Cardiac muscle cell (in vitro differentiated cells and primary cell): ENCODE results near the gene C5orf15. TPM values are rescaled to one million over a fixed set of nuclear protein-coding genes. Genes with fewer than 3 reads are reported as not detected.
"Not testable (repeated sequence)": the region's sequence is repeated elsewhere in the genome, so short reads cannot be mapped to it uniquely, and the experiment has no call there.

Source experiments
- DNase-seq, 2 donors: peaks; one replicate each; pipeline versions ENCODE4 v3.0.0 to v3.0.0-alpha.2; 2010 to 2017; ENCODE audit warnings: low read depth in 1 of 2, low spot score in 1 of 2
- H3K27ac ChIP-seq: fragments of 200-600 bp; sonication (generic); 2 replicates; pipeline ENCODE4 v1.5.1; 2016
- H3K27me3 ChIP-seq: fragments of 200-600 bp; sonication (generic); 2 replicates; pipeline ENCODE4 v1.6.0; 2016; ENCODE audit warnings: control low read depth
- H3K36me3 ChIP-seq: fragments of 200-600 bp; sonication (generic); 2 replicates; pipeline ENCODE4 v1.5.1; 2016; ENCODE audit warnings: control low read depth
- H3K4me1 ChIP-seq: fragments of 200-600 bp; sonication (generic); 2 replicates; pipeline ENCODE4 v1.8.1; 2017; ENCODE audit warnings: low read depth, mild to moderate bottlenecking, mixed run types
- H3K4me3 ChIP-seq: fragments of 200-600 bp; sonication (generic); 2 replicates; pipeline ENCODE4 v1.5.1; 2016; ENCODE audit warnings: mild to moderate bottlenecking
- H3K9me3 ChIP-seq: fragments of 200-600 bp; sonication (generic); 2 replicates; pipeline ENCODE4 v1.5.1; 2017; ENCODE audit warnings: low read depth, mild to moderate bottlenecking, control low read depth
- polyA plus RNA-seq: library from polyadenylated mRNA; unstranded; fragments of >200 nt; fragmentation: Nextera tagmentation; extraction: Ambion mirVana; gene quantifications from 2 replicates; pipeline ENCODE4 v1.2.1, GENCODE V29; 2016
- total RNA-seq: library from RNA; depleted of rRNA; stranded (reverse); fragments of >200 nt; gene quantifications from 2 replicates; pipeline ENCODE4 v1.2.3, GENCODE V29; 2016
- TF ChIP-seq, protein P1 (sequence below): IDR thresholded peaks from 2 replicates; pipeline ENCODE4 v1.5.1; 2012; ENCODE audit warnings: low read depth, mild to moderate bottlenecking, low read length

The C5orf15 gene
- total and polyA plus RNA-seq, 2 experiments from 2014 or later: 58.5 to 87.8 TPM

DNA sequence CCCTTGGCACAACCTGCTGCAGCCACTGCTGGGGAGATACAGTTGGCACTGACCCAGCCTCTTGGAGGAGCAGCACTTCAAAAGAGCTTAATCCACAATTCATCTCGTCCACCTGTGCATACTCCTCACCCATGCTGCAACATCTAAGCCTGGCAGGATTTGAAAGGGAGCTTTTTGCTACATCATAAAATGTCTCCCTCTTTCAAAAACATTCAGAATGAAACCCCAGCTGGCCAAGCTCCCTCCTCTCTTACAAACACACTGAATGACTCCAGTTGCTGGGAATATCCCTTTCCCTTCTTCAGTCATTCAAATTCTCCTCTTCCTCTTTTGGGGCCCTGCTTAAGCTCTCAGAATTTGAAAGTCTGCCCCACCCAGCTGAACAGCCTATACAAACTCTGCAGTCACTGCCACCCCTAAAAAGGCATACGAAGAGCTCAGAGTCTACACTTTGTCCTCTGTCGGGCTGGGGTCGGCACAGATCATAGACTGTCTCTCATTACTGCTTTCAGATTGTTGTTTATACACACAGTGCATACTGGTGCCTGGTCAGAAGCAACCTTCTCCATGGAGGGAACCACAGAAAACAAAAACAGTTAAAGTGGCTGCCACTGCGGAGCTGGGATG, 8.8 kb upstream of the C5orf15 start:
- no peak for DNase-seq

DNA sequence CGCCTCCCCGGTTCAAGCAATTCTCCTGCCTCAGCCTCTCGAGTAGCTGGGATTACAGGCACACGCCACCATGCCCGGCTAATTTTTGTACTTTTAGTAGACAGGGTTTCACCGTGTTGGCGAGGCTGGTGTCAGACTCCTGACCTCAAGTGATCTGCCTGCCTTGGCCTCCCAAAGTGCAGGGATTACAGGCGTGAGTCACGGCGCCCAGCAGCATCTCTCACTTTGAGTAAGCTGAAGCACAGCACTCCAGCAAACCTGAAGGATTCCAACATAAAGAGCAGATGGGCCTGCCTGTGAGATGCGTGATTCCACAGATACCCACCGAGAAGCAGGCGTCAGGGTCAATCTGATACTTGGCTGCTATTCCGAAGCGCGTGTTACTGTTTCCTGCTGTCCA, 7.1 kb upstream of the C5orf15 start:
- DNase-seq: not testable (repeated sequence)

More for the DNA sequence above, 8.8 kb upstream of the C5orf15 start:
- H3K27ac ChIP-seq: peak overlapping the region; percentile 8
- peaks cover 13% of the 10 kb centered on the region for H3K4me1 ChIP-seq
- TF ChIP-seq, protein P1, sequence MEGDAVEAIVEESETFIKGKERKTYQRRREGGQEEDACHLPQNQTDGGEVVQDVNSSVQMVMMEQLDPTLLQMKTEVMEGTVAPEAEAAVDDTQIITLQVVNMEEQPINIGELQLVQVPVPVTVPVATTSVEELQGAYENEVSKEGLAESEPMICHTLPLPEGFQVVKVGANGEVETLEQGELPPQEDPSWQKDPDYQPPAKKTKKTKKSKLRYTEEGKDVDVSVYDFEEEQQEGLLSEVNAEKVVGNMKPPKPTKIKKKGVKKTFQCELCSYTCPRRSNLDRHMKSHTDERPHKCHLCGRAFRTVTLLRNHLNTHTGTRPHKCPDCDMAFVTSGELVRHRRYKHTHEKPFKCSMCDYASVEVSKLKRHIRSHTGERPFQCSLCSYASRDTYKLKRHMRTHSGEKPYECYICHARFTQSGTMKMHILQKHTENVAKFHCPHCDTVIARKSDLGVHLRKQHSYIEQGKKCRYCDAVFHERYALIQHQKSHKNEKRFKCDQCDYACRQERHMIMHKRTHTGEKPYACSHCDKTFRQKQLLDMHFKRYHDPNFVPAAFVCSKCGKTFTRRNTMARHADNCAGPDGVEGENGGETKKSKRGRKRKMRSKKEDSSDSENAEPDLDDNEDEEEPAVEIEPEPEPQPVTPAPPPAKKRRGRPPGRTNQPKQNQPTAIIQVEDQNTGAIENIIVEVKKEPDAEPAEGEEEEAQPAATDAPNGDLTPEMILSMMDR: no peak
- no peak overlapping the region for H3K4me3 ChIP-seq
- H3K9me3 ChIP-seq: no peaks in the 10 kb centered on the region
- H3K27me3 ChIP-seq: no peaks in the 10 kb centered on the region
- H3K36me3 ChIP-seq: peaks cover 36% of the 10 kb centered on the region

DNA sequence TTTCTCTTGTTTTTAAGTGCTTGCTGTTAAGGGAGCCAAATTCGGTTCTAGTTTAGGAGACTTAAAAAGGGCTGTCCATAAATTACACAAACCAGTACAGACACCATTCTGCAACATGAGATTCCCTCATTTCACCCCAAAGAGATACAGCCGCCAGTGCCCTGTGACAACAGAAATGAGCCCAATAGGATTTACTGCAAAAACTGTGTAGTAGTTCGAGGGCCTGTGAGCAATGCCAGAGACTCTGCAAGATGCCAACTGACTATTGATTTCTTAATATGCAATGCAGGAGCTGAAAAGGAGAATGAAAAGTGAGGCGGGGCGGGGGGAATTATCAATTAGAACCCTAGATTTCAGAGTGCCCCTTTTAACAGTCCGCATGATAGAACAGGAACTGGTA, 5.7 kb upstream of the C5orf15 start:
- peaks cover 7% of the 10 kb centered on the region for H3K4me1 ChIP-seq
- no peaks in the 10 kb centered on the region for H3K9me3 ChIP-seq
- no peak overlapping the region for H3K27ac ChIP-seq
- no peaks in the 10 kb centered on the region for H3K27me3 ChIP-seq
- H3K4me3 ChIP-seq: no peak overlapping the region
- DNase-seq: no peak
- TF ChIP-seq, protein P1: no peak
- peaks cover 32% of the 10 kb centered on the region for H3K36me3 ChIP-seq

More for the DNA sequence above, 7.1 kb upstream of the C5orf15 start:
- H3K27ac ChIP-seq, H3K4me3 ChIP-seq, H3K27me3 ChIP-seq, H3K9me3 ChIP-seq: not testable (repeated sequence)
- peaks cover 13% of the 10 kb centered on the region for H3K4me1 ChIP-seq
- peaks cover 32% of the 10 kb centered on the region for H3K36me3 ChIP-seq

DNA sequence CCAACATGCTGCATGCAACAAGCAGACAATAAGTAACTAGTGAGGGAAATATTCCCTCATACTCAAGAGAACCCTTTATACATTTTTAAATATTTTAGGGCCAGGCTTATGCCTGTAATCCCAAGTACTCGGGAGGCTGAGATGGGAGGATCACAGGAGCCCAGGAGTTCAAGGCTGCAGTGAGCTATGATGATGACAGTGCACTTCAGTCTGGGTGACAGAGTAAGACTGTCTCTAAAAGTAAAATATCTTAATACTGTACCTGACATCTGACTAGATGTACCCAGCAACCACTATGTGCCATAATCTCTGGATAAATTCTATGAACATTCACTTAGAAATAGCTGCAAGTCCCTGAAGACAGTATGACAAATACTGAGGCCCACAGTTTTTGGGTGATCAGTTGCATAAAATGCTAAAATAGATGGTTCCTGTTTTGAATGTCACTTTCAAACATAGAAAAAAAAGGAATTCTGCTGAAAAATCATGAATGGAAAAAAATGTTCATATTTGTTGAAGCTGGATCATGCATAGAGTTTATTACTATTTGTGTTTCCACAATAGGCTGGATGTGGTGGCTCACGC, 2.0 kb upstream of the C5orf15 start:
- Histone ChIP-seq H3K36me3 (peaks cover 24% of the 10 kb centered on the region), H3K27ac (peak overlapping the region; percentile 64), H3K4me1 (peaks cover 7% of the 10 kb centered on the region), H3K9me3 (no peaks in the 10 kb centered on the region), H3K27me3 (no peaks in the 10 kb centered on the region), H3K4me3 (no peak overlapping the region)
- TF ChIP-seq, protein P1: no peak
- no peak for DNase-seq

DNA sequence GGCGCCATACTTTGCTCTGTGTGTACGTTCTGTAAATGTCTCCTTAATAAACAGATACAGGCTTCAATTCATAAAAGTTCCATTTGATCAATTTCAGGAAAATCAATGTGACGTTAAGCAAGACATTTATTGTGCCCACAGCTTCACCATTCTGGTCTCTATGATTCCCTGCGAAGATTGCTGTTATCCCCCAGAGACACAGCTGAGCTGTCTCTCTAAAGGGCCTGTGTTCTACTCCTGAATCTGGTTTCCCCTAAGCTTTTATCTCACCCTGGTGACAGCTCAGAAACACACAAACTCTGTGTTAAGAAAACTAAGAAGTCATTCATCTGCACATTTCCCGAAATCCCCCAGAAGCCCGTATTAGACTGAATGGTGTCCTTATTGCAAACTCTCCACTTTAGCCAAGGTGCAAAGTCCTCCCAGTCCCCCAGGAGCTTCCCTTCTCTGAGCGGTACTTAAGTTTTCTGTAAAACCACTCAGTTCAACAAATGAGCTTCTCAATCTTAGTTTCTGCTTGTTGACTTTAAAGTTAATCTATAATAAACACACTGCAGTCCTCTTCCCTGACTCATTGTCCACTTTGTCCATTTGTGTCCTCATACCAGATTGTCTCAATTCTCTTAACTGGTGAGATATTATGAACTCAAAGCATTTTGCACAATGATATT, 1.4 kb upstream of the C5orf15 start:
- peak in 1 of 2 donors; percentile 18 for DNase-seq
- Histone ChIP-seq H3K27ac (peak overlapping the region; percentile 64), H3K4me3 (no peak overlapping the region)

More for the DNA sequence above, 1.4 kb upstream of the C5orf15 start:
- Histone ChIP-seq H3K4me1 (peaks cover 7% of the 10 kb centered on the region), H3K27me3 (no peaks in the 10 kb centered on the region), H3K9me3 (no peaks in the 10 kb centered on the region), H3K36me3 (peaks cover 21% of the 10 kb centered on the region)
- TF ChIP-seq, protein P1: no peak
